Heart left ventricle (tissue), 13 donors: ENCODE data around the gene NAA25.

Experiments used
- CTCF ChIP-seq, 12 donors: fragments of 200-600 bp; sonication (generic) in 4 of 12; IDR thresholded peaks; one replicate each; pipeline versions ENCODE4 v1.5.0 to v1.8.0; 2018 to 2022; ENCODE audit warnings: antibody characterized with exemption in 12 of 12, mild to moderate bottlenecking in 5 of 12
- POLR2A ChIP-seq, 2 donors: fragments of 450-650 bp; IDR thresholded peaks; one replicate each; pipeline ENCODE4 v1.6.1; 2017; ENCODE audit warnings: antibody characterized with exemption in 2 of 2, mild to moderate bottlenecking in 2 of 2, moderate library complexity in 2 of 2
- donor health status: ischemic (EF 13 %, LVEDD 7.1; RV severe dilation, severe dysfunction).
- donor health status: DM: no; HTN: yes; CAD: no.
- donor health status: DM: no; HTN: no; CAD: no.
- donor health status: ischemic (EF 25% LVEDD 6.9; RV normal size, moderate dysfunction).
- donor health status: ischemic (EF 25% LVEDD 5.7; RV mildly dilated, moderate dysfunction).
- donor health status: ischemic (EF 35%, LVEDD 5.7; RV mildly dilated, moderate dysfunction).
- donor health status: nonischemic (EF 11% LVEDD 7.7; RV severe dilation, severe dysfunction).
- donor health status: DM: yes; HTN: yes; CAD: no.
- donor health status: PGD.
- donor health status: ischemic (EF 29% LVEDD 5.4; RV normal size, mild dysfunction).
- donor health status: nonischemic (EF 23%, LVEDD 6.1; RV moderate dilation, normal function).

- TF ChIP-seq CTCF (IDR thresholded peaks at IDR 0.05): no peak
- TF ChIP-seq POLR2A (IDR thresholded peaks at IDR 0.05): no peak
These were observed 73.3 kb downstream of the NAA25 start for GRCh38 chr12:112035219-112035785.
